HG03342 (cell line): ENCODE results near the gene SGCA.

ENCODE experiments used
- ATAC-seq: cut with Tn5 transposase; IDR thresholded peaks from one replicate; pipeline ENCODE4 v1.9.1; 2021; ENCODE audit warnings: mild to moderate bottlenecking, moderate library complexity; ENCODE audit not compliant: unreplicated experiment

Gene SGCA

DNA sequence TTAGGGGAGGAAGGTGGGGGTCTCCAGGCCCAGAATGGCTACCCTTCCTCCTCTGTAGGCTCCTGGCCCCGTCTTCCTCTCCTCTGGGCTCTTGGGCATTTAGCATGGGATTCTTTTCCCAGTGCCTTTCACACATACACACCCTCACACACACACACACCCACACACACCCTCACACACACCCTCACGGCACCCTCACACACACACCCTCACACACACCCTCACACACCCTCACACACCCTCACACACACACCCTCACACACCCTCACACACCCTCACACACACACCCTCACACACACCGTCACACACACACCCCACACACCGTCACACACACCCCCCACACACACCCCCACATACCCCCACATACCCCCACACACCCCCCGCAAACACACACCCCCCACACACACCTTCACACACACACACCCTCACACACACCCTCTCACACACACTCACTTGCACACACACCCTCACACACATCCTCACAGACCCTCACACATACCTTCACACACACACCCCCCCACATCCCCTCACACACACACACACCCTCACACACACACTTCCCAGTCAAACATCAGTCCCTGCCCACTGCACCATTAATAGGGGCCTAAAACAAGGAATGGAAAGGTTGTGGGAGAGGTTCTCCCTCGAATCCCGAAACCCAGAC lies 845 bp downstream of the SGCA start:
- no peak for ATAC-seq

GRCh38 chr17:50167371-50167770 lies 1.6 kb downstream of the SGCA start:
- no peak for ATAC-seq

- ATAC-seq: no peak
These were observed 2.5 kb downstream of the SGCA start for GRCh38 chr17:50168319-50168718.

GRCh38 chr17:50169121-50169764 lies 3.4 kb downstream of the SGCA start:
- no peak for ATAC-seq

GRCh38 chr17:50169881-50170459 lies 4.2 kb downstream of the SGCA start:
- ATAC-seq: no peak

- peak; percentile 64 for ATAC-seq
These were observed 5.0 kb downstream of the SGCA start for GRCh38 chr17:50170662-50171370.

- no peak for ATAC-seq
These were observed 5.7 kb downstream of the SGCA start for GRCh38 chr17:50171371-50172071.

GRCh38 chr17:50172130-50172529 lies 6.3 kb downstream of the SGCA start:
- no peak for ATAC-seq

GRCh38 chr17:50172936-50173334 lies 7.1 kb downstream of the SGCA start:
- ATAC-seq: no peak

DNA sequence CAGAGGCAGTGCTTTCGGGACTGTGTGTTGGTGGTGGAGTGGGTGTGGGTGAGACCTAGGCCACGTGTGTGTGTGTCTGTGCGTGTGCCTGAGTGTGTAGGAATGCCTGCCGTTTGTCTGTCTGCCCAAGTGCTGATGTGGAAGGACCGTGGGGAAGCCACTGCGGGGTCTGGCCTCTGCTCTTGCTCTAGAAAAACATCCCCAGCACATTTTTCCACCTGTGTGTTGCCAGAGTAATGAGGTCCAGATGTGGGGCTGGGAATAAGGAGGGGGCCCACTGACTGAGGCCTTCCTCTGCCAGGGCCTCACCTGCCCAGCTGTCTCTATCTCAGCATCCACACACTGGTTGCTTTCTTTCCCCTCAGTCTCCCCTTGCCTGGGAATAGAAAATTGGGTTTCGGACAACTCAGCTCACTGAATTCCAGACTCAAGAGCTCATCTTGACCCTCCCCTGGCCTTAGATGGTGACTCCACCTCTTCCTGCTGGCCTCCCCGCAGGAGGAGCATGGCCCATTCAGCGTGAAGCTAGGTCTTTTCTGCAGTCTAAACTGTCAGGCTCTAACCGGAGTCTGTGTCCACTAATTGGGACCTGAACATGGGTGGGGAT lies 7.6 kb downstream of the SGCA start:
- no peak for ATAC-seq

GRCh38 chr17:50174444-50174843 lies 8.6 kb downstream of the SGCA start:
- ATAC-seq: no peak

GRCh38 chr17:50175035-50175807 lies 9.4 kb downstream of the SGCA start:
- no peak for ATAC-seq

DNA sequence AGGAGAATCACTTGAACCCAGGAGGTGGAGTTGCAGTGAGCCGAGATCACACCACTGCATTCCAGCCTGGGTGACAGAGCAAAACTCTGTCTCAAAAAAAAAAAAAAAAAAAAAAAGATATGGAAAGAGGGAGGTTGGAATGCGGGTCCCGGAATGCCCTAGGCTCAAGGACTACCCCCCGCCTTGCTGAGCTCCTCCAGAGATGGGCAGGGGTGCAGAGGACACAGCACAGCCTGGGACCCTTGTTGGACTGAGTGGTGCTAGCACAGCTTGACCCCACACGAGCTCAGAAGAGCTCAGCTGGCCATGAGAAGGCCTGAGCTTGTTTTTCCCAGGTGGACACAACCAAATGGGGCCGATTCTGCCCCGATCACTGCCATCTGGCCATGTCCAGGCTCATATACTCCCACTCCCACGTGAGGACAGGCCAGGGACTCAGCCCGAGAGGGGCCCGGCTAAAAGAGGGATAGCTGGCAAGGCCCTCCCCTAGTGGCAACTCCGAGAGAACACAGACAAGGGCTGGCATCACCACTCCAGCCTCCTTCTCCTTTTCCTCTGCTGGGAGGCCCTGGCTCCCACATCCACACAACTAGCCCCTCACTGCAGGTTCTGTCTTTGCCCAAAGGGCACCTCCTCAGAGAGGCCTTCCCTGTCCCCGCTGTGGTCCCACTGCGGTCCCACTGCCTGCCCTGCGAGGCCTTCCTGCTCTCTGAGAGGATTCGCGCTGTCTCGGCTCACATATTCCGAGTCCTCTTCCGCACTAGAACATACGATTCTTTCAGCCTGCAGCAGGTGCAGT lies 11.0 kb downstream of the SGCA start:
- no peak for ATAC-seq

- ATAC-seq: no peak
These were observed 11.7 kb downstream of the SGCA start for GRCh38 chr17:50177476-50177875.

DNA sequence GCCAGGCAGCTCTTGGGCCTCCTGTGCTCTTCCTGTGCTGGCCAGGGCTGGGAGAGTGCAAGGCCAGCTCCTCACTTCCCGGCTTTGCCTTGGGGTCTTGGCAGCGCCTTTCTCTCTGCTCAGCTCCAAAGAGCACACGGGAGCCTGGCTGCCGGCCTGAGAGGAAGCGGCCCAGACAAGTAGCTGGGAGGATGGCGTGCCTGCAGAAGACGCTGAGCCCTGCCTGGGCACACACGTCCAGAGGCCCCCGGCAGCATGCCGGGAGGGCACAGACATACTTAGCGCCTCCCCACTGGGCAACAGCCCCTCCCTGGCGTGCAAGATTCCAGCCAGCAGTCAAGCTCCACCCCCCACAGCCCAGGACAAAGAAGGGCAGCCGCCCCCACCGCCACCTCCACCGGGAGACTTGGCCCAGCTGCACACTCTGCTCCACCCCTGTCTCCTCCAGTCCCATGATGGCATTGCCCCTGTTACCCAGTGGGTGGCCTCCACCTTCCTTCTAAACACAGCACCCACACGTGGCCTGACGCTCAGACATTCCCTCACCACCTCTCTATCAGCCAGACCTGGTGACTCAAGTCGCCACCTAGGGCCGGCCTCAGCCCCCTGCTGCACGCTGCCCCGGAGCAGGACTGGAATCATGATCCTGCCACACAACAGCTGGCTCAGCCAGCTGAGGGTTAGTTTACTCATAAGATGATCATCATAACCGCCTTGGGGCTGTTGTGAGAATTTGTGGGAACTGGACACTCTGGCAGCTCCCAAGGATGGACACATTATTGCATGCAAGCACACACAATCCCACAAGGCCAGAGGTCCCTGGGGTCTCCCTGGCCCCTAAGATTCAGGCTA lies 12.4 kb downstream of the SGCA start:
- ATAC-seq: no peak

- no peak for ATAC-seq
These were observed 14.3 kb downstream of the SGCA start for GRCh38 chr17:50180111-50180510.

DNA sequence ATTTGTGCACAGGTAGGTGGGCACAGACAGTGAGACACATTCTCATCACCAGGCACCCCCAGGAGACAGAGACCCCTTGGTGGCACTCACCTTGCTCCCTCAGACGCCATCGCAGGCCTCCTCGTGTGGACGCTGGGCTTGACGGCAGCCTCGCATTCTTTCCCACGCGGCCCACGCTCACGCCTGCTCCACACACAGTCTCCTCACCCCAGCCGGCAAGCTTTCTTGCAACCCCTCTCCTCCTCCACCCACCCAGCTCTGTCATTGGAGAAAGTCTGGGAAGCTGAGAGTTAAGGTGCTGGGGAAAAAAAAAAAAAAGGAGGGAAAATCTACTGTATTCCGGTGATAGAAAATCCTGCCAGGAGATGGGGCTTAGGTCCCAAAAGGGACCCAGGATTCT lies 14.8 kb downstream of the SGCA start:
- no peak for ATAC-seq

- ATAC-seq: no peak
These were observed 15.3 kb downstream of the SGCA start for GRCh38 chr17:50181144-50181543.
